GM18873 (cell line): Measurements from ENCODE around the gene TUBB2A.
"Not testable (repeated sequence)": the region's sequence is repeated elsewhere in the genome, so short reads cannot be mapped to it uniquely, and the experiment has no call there.

Experiments
- ATAC-seq: cut with Tn5 transposase; IDR thresholded peaks from one replicate; pipeline ENCODE4 v1.9.1; 2021; ENCODE audit warnings: mild to moderate bottlenecking, moderate library complexity, moderate number of reproducible peaks; ENCODE audit not compliant: unreplicated experiment, low FRiP score

Gene TUBB2A

GRCh38 chr6:3157131-3157933 lies at the start of gene TUBB2A:
TUBB2A (minus strand) TSS chr6:3157544; CDS start chr6:3157463, 81 bp downstream.
- ATAC-seq: peak; percentile 60

- ATAC-seq: no peak
Measured at GRCh38 chr6:3206339-3207015, 49.1 kb upstream of the TUBB2A start.

GRCh38 chr6:3205913-3206312 lies 48.6 kb upstream of the TUBB2A start:
- ATAC-seq: no peak

GRCh38 chr6:3204921-3205320 lies 47.6 kb upstream of the TUBB2A start:
- ATAC-seq: no peak

- ATAC-seq: no peak
Measured at GRCh38 chr6:3202999-3203696, 45.8 kb upstream of the TUBB2A start.

- no peak for ATAC-seq
Measured at GRCh38 chr6:3201388-3201787, 44.0 kb upstream of the TUBB2A start.

GRCh38 chr6:3200682-3201081 lies 43.3 kb upstream of the TUBB2A start:
- no peak for ATAC-seq

- no peak for ATAC-seq
Measured at GRCh38 chr6:3199382-3199781, 42.0 kb upstream of the TUBB2A start.

GRCh38 chr6:3197734-3198133 lies 40.4 kb upstream of the TUBB2A start:
- not testable (repeated sequence) for ATAC-seq

- no peak for ATAC-seq
Measured at GRCh38 chr6:3196770-3197169, 39.4 kb upstream of the TUBB2A start.

- no peak for ATAC-seq
Measured at GRCh38 chr6:3195695-3196497, 38.6 kb upstream of the TUBB2A start.

- no peak for ATAC-seq
Measured at GRCh38 chr6:3195420-3195694, 38.0 kb upstream of the TUBB2A start.

GRCh38 chr6:3194535-3195419 lies 37.4 kb upstream of the TUBB2A start:
- ATAC-seq: no peak

GRCh38 chr6:3193102-3193849 lies 35.9 kb upstream of the TUBB2A start:
- ATAC-seq: no peak

- ATAC-seq: no peak
Measured at GRCh38 chr6:3190779-3191178, 33.4 kb upstream of the TUBB2A start.

- no peak for ATAC-seq
Measured at GRCh38 chr6:3190056-3190455, 32.7 kb upstream of the TUBB2A start.

GRCh38 chr6:3189192-3189591 lies 31.8 kb upstream of the TUBB2A start:
- ATAC-seq: not testable (repeated sequence)

- ATAC-seq: no peak
Measured at GRCh38 chr6:3188262-3188661, 30.9 kb upstream of the TUBB2A start.

- no peak for ATAC-seq
Measured at GRCh38 chr6:3186974-3187382, 29.6 kb upstream of the TUBB2A start.
